ENCODE measurements around the gene EXO5. TPM values are rescaled to one million over a fixed set of nuclear protein-coding genes. Genes with fewer than 3 reads are reported as not detected.

The EXO5 gene
- total RNA-seq, 4 donors from 2014 or later: 2.2 to 6.3 (median 6.0) TPM

DNA sequence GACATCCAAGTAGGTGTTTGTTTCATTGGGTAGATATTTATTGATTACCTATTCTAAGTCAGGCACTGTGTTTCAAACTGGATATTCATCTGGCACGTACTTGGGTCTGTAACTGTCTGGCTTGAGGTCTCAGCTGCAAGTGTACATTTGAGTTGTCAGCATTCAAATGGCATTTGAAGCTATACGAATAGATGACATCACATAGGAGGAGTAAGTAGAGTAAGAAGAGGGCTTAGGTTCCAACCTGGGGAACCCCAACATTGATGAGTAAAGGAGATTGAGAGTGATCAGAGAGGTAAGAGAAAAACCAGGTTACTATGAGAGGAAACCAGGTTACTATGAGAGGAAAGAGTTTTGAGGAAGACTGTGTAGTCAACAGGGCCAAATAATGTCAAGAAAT lies 53.6 kb downstream of the EXO5 start:
- 90% methylated on average over 2 of the region's 2 CpGs for WGBS
- Histone ChIP-seq H3K27me3 (no peaks in the 10 kb centered on the region), H3K9me3 (no peaks in the 10 kb centered on the region), H3K4me3 (no peak overlapping the region), H3K36me3 (no peaks in the 10 kb centered on the region), H3K27ac (no peak overlapping the region), H3K4me1 (no peaks in the 10 kb centered on the region)
- no peak for DNase-seq (ENCODE audit: low spot score in 2 of 2)
- TF ChIP-seq EP300 (IDR thresholded peaks at IDR 0.05) (no peak), POLR2A (IDR thresholded peaks at IDR 0.05) (no peak), POLR2AphosphoS5 (IDR thresholded peaks at IDR 0.05) (no peak)
- TF ChIP-seq, protein P1, sequence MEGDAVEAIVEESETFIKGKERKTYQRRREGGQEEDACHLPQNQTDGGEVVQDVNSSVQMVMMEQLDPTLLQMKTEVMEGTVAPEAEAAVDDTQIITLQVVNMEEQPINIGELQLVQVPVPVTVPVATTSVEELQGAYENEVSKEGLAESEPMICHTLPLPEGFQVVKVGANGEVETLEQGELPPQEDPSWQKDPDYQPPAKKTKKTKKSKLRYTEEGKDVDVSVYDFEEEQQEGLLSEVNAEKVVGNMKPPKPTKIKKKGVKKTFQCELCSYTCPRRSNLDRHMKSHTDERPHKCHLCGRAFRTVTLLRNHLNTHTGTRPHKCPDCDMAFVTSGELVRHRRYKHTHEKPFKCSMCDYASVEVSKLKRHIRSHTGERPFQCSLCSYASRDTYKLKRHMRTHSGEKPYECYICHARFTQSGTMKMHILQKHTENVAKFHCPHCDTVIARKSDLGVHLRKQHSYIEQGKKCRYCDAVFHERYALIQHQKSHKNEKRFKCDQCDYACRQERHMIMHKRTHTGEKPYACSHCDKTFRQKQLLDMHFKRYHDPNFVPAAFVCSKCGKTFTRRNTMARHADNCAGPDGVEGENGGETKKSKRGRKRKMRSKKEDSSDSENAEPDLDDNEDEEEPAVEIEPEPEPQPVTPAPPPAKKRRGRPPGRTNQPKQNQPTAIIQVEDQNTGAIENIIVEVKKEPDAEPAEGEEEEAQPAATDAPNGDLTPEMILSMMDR (IDR thresholded peaks at IDR 0.05): no peak

DNA sequence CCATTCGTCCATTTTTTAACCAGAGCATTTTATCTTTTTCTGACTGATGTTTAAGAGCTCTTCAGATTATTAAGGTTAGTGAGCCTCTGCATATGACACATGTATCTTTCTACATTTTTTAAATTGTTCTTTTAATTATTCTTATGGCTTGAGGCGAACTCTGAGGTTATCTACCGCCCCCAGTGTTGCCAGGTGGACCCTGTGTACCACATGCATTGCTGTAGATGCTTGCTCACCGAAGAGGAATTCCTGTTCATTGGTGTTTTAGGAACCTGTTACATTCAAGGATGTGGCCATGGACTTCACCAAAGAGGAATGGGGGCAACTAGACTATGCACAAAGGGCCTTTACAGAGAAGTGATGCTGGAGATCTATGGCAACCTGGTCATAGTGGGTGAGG lies 54.7 kb downstream of the EXO5 start:
- DNase-seq (ENCODE audit: low spot score in 2 of 2): no peak
- H3K27me3 ChIP-seq: no peaks in the 10 kb centered on the region
- TF ChIP-seq POLR2A (IDR thresholded peaks at IDR 0.05): no peak
- TF ChIP-seq, protein P1 (IDR thresholded peaks at IDR 0.05): no peak
- TF ChIP-seq POLR2AphosphoS5 (IDR thresholded peaks at IDR 0.05): no peak
- no peak for TF ChIP-seq EP300 (IDR thresholded peaks at IDR 0.05)
- no peak overlapping the region for H3K4me3 ChIP-seq
- no peaks in the 10 kb centered on the region for H3K9me3 ChIP-seq
- no peak overlapping the region for H3K27ac ChIP-seq
- no peaks in the 10 kb centered on the region for H3K36me3 ChIP-seq
- WGBS: 82% methylated on average over 4 of the region's 4 CpGs
- no peaks in the 10 kb centered on the region for H3K4me1 ChIP-seq

DNA sequence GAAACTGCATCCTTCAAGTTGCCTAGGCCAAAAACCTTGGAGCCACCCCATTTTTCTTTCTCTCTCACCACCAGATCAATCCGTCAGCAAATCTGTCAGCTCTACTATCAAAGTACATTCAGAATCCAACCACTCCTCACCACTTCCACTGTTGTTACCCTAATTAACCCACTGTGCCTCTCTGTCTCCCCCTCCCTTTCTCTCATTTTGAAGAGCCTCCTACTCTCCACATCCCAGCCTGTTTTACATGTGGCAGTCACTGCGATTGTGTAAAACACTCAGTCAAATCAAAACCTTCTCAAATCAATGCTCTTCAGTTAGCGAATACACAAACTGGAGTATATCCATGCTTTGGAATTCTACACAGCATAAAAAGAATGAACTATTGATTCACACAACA lies 55.9 kb downstream of the EXO5 start:
- Histone ChIP-seq H3K27me3 (no peaks in the 10 kb centered on the region), H3K4me3 (no peak overlapping the region), H3K36me3 (no peaks in the 10 kb centered on the region), H3K4me1 (no peaks in the 10 kb centered on the region), H3K9me3 (no peaks in the 10 kb centered on the region), H3K27ac (no peak overlapping the region)
- TF ChIP-seq, protein P1 (IDR thresholded peaks at IDR 0.05): no peak
- no peak for TF ChIP-seq POLR2AphosphoS5 (IDR thresholded peaks at IDR 0.05)
- no peak for TF ChIP-seq EP300 (IDR thresholded peaks at IDR 0.05)
- no peak for TF ChIP-seq POLR2A (IDR thresholded peaks at IDR 0.05)
- DNase-seq (ENCODE audit: low spot score in 2 of 2): no peak
- 76% methylated on average over 3 of the region's 3 CpGs for WGBS

DNA sequence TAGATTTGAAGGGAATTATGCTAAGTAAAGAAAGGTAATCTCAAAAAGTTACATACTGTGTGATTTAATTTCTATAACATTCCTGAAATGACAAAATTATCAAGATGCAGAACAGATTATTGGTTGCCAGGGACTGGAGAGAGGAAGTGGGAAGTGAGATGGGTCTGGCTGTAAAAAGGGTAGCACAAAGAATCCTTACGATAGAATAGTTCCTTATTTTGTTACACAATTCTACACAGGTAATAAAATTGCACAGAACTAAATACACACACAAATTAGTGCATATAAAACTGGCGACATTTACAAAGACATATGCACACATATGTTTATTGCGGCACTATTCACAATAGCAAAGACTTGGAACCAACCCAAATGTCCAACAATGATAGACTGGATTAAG lies 56.3 kb downstream of the EXO5 start:
- no peak for DNase-seq (ENCODE audit: low spot score in 2 of 2)
- Histone ChIP-seq H3K4me1 (no peaks in the 10 kb centered on the region), H3K27ac (no peak overlapping the region), H3K4me3 (no peak overlapping the region), H3K27me3 (no peaks in the 10 kb centered on the region), H3K9me3 (no peaks in the 10 kb centered on the region), H3K36me3 (no peaks in the 10 kb centered on the region)
- 83% methylated on average over 3 of the region's 3 CpGs for WGBS
- TF ChIP-seq, protein P1 (IDR thresholded peaks at IDR 0.05): no peak
- TF ChIP-seq EP300 (IDR thresholded peaks at IDR 0.05) (no peak), POLR2A (IDR thresholded peaks at IDR 0.05) (no peak), POLR2AphosphoS5 (IDR thresholded peaks at IDR 0.05) (no peak)

Other genes with a start within 250 kb of the EXO5 start
- 1 to 10 TPM; 3.3 to 5.4 (median 3.6) TPM for gene COL9A2, start 191.5 kb upstream of the EXO5 start, total RNA-seq
- gene SMAP2, start 135.0 kb upstream of the EXO5 start, total RNA-seq: 10 to 100 TPM; 17.0 to 32.2 (median 28.0) TPM
- gene ZFP69B, start 58.3 kb upstream of the EXO5 start, total RNA-seq: 1 to 10 TPM in 1 of 4 donors, under 1 TPM in 3; 0.55 to 1.1 (median 0.74) TPM
- 1 to 10 TPM; 1.4 to 2.7 (median 1.7) TPM for gene ZFP69, start 31.5 kb upstream of the EXO5 start, total RNA-seq
- gene ZNF684, start 22.9 kb downstream of the EXO5 start, total RNA-seq: 1 to 10 TPM; 1.7 to 4.0 (median 3.1) TPM
- 1 to 10 TPM; 2.8 to 8.2 (median 4.8) TPM for gene RIMS3, start 156.9 kb downstream of the EXO5 start, total RNA-seq
- gene NFYC, start 182.9 kb downstream of the EXO5 start, total RNA-seq: 100 to 1,000 TPM in 1 of 4 donors, 10 to 100 TPM in 3; 62.9 to 111 (median 83.5) TPM

All from suprapubic skin (tissue), 4 donors.